Measurements from ENCODE around the gene MORC2. TPM values are rescaled to one million over a fixed set of nuclear protein-coding genes. Genes with fewer than 3 reads are reported as not detected.

MORC2 gene
- total RNA-seq, 2 experiments from 2014 or later: 22.9 to 35.6 TPM

- no peak for TF ChIP-seq EZH2phosphoT487 (IDR thresholded peaks at IDR 0.05; ENCODE audit: borderline replicate concordance, low read depth, low read length)
- TF ChIP-seq CTCF (conservative IDR thresholded peaks at IDR 0.05; ENCODE audit: low read length): no peak
- CTCF ChIA-PET (ENCODE audit: unreplicated experiment): no interaction called here
- BruUV-seq (replicated peaks): no TSS peak
- POLR2A ChIA-PET: no interaction called here
- no peak overlapping the region for H3K4me3 ChIP-seq (ENCODE audit: low read depth, low read length, poor library complexity, severe bottlenecking)
- H3K4me2 ChIP-seq (ENCODE audit: low read length): no peak overlapping the region
- no peaks in the 10 kb centered on the region for H3K4me1 ChIP-seq (ENCODE audit: insufficient read depth, low read length, poor library complexity, severe bottlenecking)
- H3K27ac ChIP-seq (ENCODE audit: low read depth, low read length, poor library complexity, severe bottlenecking): no peak overlapping the region
- no peaks in the 10 kb centered on the region for H3K9me2 ChIP-seq (ENCODE audit: insufficient read depth, low read length)
- H3K79me2 ChIP-seq (ENCODE audit: insufficient read depth, low read depth, low read length): no peaks in the 10 kb centered on the region
- H4K20me1 ChIP-seq (ENCODE audit: insufficient read depth, low read length): no peaks in the 10 kb centered on the region
- intact Hi-C loops (cut with micrococcal nuclease; ENCODE audit: unreplicated experiment): no loop called here
- H2AFZ ChIP-seq (ENCODE audit: low read length): no peak overlapping the region
- DNase-seq (ENCODE audit: low spot score): no peak
- no peaks in the 10 kb centered on the region for H3K9me3 ChIP-seq (ENCODE audit: low read length)
- H3K36me3 ChIP-seq (ENCODE audit: insufficient read depth, low read length): peaks cover 6% of the 10 kb centered on the region; the same call in 1 of the 2 replicates
Measured at GRCh38 chr22:30909306-30909705, 59.3 kb downstream of the MORC2 start.

GRCh38 chr22:30908051-30908461 lies 60.5 kb downstream of the MORC2 start:
- H3K9me3 ChIP-seq (ENCODE audit: low read length): no peaks in the 10 kb centered on the region

More at GRCh38 chr22:30908051-30908461, 60.5 kb downstream of the MORC2 start:
- no TSS peak for BruUV-seq (replicated peaks)
- no peaks in the 10 kb centered on the region for H3K9me2 ChIP-seq (ENCODE audit: insufficient read depth, low read length)
- H3K4me2 ChIP-seq (ENCODE audit: low read length): no peak overlapping the region
- H3K4me3 ChIP-seq (ENCODE audit: low read depth, low read length, poor library complexity, severe bottlenecking): no peak overlapping the region
- no peak for DNase-seq (ENCODE audit: low spot score)
- H3K79me2 ChIP-seq (ENCODE audit: insufficient read depth, low read depth, low read length): no peaks in the 10 kb centered on the region
- ChIA-PET CTCF (ENCODE audit: unreplicated experiment) (no interaction called here), POLR2A (interaction anchor here (0.6 kb wide), 1 partner anchor 174 kb away, joined by 3 read pairs; no protein-coding TSS in a partner anchor)
- peaks cover 15% of the 10 kb centered on the region for H3K36me3 ChIP-seq (ENCODE audit: insufficient read depth, low read length)
- H2AFZ ChIP-seq (ENCODE audit: low read length): no peak overlapping the region
- intact Hi-C loops (cut with micrococcal nuclease; ENCODE audit: unreplicated experiment): no loop called here
- TF ChIP-seq CTCF (conservative IDR thresholded peaks at IDR 0.05; ENCODE audit: low read length) (no peak), EZH2phosphoT487 (IDR thresholded peaks at IDR 0.05; ENCODE audit: borderline replicate concordance, low read depth, low read length) (no peak)
- H4K20me1 ChIP-seq (ENCODE audit: insufficient read depth, low read length): no peaks in the 10 kb centered on the region
- H3K27ac ChIP-seq (ENCODE audit: low read depth, low read length, poor library complexity, severe bottlenecking): no peak overlapping the region
- no peaks in the 10 kb centered on the region for H3K4me1 ChIP-seq (ENCODE audit: insufficient read depth, low read length, poor library complexity, severe bottlenecking)
